ENCODE data around the gene KIF16B. TPM values are rescaled to one million over a fixed set of nuclear protein-coding genes. Genes with fewer than 3 reads are reported as not detected.

KIF16B gene
- total RNA-seq, 1 donor from 2014 or later, result 18.4 TPM

GRCh38 chr20:16224836-16225235 lies 348.4 kb downstream of the KIF16B start:
- DNase-seq (ENCODE audit: missing footprints), result no peak
- ATAC-seq, result no peak
- intact Hi-C loops (cut with DNase I), result no loop called here

- intact Hi-C loops (cut with DNase I), result no loop called here
- ATAC-seq, result no peak
Observed at GRCh38 chr20:16222859-16223411, 350.3 kb downstream of the KIF16B start.

More at GRCh38 chr20:16222859-16223411, 350.3 kb downstream of the KIF16B start:
- no peak for DNase-seq (ENCODE audit: missing footprints)

Other genes with a start within 250 kb of the KIF16B start
- gene SNRPB2, start 156.6 kb upstream of the KIF16B start, total RNA-seq, result 34.7 TPM
- gene OTOR, start 174.9 kb upstream of the KIF16B start, total RNA-seq, result not detected

All from Right ventricle myocardium inferior (tissue), 1 donor.